ENCODE measurements around the gene EPHA8.

Gene EPHA8

GRCh38 chr1:22562584-22563583 lies at the start of gene EPHA8:
EPHA8 (plus strand) TSS chr1:22563489; CDS start chr1:22563636, 147 bp downstream.
- DNase-seq, result no peak

GRCh38 chr1:22516906-22517571 lies 46.2 kb upstream of the EPHA8 start:
- DNase-seq, result no peak

- no peak for DNase-seq
These were observed 45.3 kb upstream of the EPHA8 start for GRCh38 chr1:22517956-22518355.

- DNase-seq, result peak; percentile 61
These were observed 44.9 kb upstream of the EPHA8 start for GRCh38 chr1:22518379-22518778.

- DNase-seq, result no peak
These were observed 42.4 kb upstream of the EPHA8 start for GRCh38 chr1:22520871-22521270.

GRCh38 chr1:22521692-22522091 lies 41.6 kb upstream of the EPHA8 start:
- DNase-seq, result no peak

- DNase-seq, result no peak
These were observed 41.0 kb upstream of the EPHA8 start for GRCh38 chr1:22522221-22522743.

GRCh38 chr1:22524481-22524880 lies 38.8 kb upstream of the EPHA8 start:
- DNase-seq, result no peak

- no peak for DNase-seq
These were observed 38.1 kb upstream of the EPHA8 start for GRCh38 chr1:22525211-22525610.

GRCh38 chr1:22525646-22526045 lies 37.6 kb upstream of the EPHA8 start:
- no peak for DNase-seq

GRCh38 chr1:22526098-22526497 lies 37.2 kb upstream of the EPHA8 start:
- no peak for DNase-seq

- DNase-seq, result no peak
These were observed 36.6 kb upstream of the EPHA8 start for GRCh38 chr1:22526677-22527076.

GRCh38 chr1:22527122-22527521 lies 36.2 kb upstream of the EPHA8 start:
- DNase-seq, result no peak

- DNase-seq, result peak; percentile 75
These were observed 35.6 kb upstream of the EPHA8 start for GRCh38 chr1:22527555-22528296.

- no peak for DNase-seq
These were observed 34.8 kb upstream of the EPHA8 start for GRCh38 chr1:22528451-22528850.

GRCh38 chr1:22529901-22530621 lies 33.2 kb upstream of the EPHA8 start:
- DNase-seq, result no peak

GRCh38 chr1:22530715-22531114 lies 32.6 kb upstream of the EPHA8 start:
- DNase-seq, result no peak

GRCh38 chr1:22531251-22531650 lies 32.0 kb upstream of the EPHA8 start:
- no peak for DNase-seq

GRCh38 chr1:22533244-22533895 lies 29.9 kb upstream of the EPHA8 start:
- DNase-seq, result peak; percentile 38

GRCh38 chr1:22534951-22535350 lies 28.3 kb upstream of the EPHA8 start:
- DNase-seq, result no peak

- no peak for DNase-seq
These were observed 27.9 kb upstream of the EPHA8 start for GRCh38 chr1:22535399-22535798.

- DNase-seq, result no peak
These were observed 26.8 kb upstream of the EPHA8 start for GRCh38 chr1:22536506-22536905.

Data from NCI-H345 (cell line).